ENCODE results near the gene AKNA.

The AKNA gene

GRCh38 chr9:114349713-114350480 is 37.9 kb downstream of the AKNA start:
- TF ChIP-seq, protein P1, sequence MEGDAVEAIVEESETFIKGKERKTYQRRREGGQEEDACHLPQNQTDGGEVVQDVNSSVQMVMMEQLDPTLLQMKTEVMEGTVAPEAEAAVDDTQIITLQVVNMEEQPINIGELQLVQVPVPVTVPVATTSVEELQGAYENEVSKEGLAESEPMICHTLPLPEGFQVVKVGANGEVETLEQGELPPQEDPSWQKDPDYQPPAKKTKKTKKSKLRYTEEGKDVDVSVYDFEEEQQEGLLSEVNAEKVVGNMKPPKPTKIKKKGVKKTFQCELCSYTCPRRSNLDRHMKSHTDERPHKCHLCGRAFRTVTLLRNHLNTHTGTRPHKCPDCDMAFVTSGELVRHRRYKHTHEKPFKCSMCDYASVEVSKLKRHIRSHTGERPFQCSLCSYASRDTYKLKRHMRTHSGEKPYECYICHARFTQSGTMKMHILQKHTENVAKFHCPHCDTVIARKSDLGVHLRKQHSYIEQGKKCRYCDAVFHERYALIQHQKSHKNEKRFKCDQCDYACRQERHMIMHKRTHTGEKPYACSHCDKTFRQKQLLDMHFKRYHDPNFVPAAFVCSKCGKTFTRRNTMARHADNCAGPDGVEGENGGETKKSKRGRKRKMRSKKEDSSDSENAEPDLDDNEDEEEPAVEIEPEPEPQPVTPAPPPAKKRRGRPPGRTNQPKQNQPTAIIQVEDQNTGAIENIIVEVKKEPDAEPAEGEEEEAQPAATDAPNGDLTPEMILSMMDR (IDR thresholded peaks at IDR 0.05; ENCODE audit: poor library complexity, severe bottlenecking): no peak
- ATAC-seq (ENCODE audit: low read depth) (no peak), DNase-seq (ENCODE audit: low spot score) (no peak)
- H3K27ac ChIP-seq (ENCODE audit: poor library complexity, severe bottlenecking): peak overlapping the region; percentile 54
- H3K27me3 ChIP-seq (ENCODE audit: insufficient read depth, poor library complexity, severe bottlenecking): no peaks in the 10 kb centered on the region
- H3K9me3 ChIP-seq (ENCODE audit: severe bottlenecking): no peaks in the 10 kb centered on the region
- H3K4me1 ChIP-seq (ENCODE audit: insufficient read depth, poor library complexity, severe bottlenecking): peaks cover 10% of the 10 kb centered on the region
- H3K4me3 ChIP-seq (ENCODE audit: severe bottlenecking): no peak overlapping the region
- peaks cover 19% of the 10 kb centered on the region for H3K36me3 ChIP-seq (ENCODE audit: low read depth)

DNA sequence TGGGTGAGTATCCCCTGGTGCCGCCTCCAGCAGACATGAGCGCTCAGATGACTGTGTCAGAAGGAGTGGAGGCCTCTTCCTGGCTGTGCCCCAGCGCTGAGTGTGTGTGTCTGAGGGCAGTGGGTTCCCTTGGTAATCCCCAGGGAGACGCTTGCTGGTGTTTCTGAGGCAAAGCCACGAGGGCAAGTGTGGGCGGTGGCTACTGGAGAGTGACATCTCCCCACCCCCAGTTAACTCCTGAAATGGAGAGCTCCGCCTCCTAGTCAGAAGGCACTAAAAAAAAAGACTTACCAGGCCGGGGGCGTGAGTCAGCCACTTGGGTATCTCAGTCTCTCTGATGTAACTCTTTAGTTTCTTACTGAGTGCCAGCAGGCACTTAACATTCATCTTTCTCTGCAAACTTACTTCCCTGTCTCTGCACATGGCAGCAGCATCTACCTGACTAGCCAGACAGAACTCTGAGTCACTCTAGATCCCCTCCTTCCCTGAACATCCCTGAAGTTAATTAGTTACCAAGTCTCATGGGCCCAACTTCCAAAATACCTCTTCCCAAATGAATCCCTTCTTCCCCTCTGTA is 38.8 kb downstream of the AKNA start:
- DNase-seq (ENCODE audit: low spot score) (peak; percentile 90), ATAC-seq (ENCODE audit: low read depth) (peak; percentile 91)
- H3K9me3 ChIP-seq (ENCODE audit: severe bottlenecking): no peaks in the 10 kb centered on the region
- H3K4me3 ChIP-seq (ENCODE audit: severe bottlenecking): no peak overlapping the region
- TF ChIP-seq, protein P1 (IDR thresholded peaks at IDR 0.05; ENCODE audit: poor library complexity, severe bottlenecking): no peak
- H3K4me1 ChIP-seq (ENCODE audit: insufficient read depth, poor library complexity, severe bottlenecking): peaks cover 10% of the 10 kb centered on the region
- H3K36me3 ChIP-seq (ENCODE audit: low read depth): peaks cover 19% of the 10 kb centered on the region
- H3K27me3 ChIP-seq (ENCODE audit: insufficient read depth, poor library complexity, severe bottlenecking): no peaks in the 10 kb centered on the region
- H3K27ac ChIP-seq (ENCODE audit: poor library complexity, severe bottlenecking): peak overlapping the region; percentile 54

- no peaks in the 10 kb centered on the region for H3K27me3 ChIP-seq (ENCODE audit: insufficient read depth, poor library complexity, severe bottlenecking)
- DNase-seq (ENCODE audit: low spot score): no peak
- H3K4me3 ChIP-seq (ENCODE audit: severe bottlenecking): no peak overlapping the region
- peak overlapping the region; percentile 54 for H3K27ac ChIP-seq (ENCODE audit: poor library complexity, severe bottlenecking)
- H3K4me1 ChIP-seq (ENCODE audit: insufficient read depth, poor library complexity, severe bottlenecking): peaks cover 12% of the 10 kb centered on the region
- TF ChIP-seq, protein P1 (IDR thresholded peaks at IDR 0.05; ENCODE audit: poor library complexity, severe bottlenecking): no peak
- H3K36me3 ChIP-seq (ENCODE audit: low read depth): peaks cover 20% of the 10 kb centered on the region
- no peaks in the 10 kb centered on the region for H3K9me3 ChIP-seq (ENCODE audit: severe bottlenecking)
- no peak for ATAC-seq (ENCODE audit: low read depth)
Observed at GRCh38 chr9:114348261-114348905, 39.4 kb downstream of the AKNA start.

GRCh38 chr9:114347675-114348074 is 40.1 kb downstream of the AKNA start:
- Histone ChIP-seq H3K27ac (ENCODE audit: poor library complexity, severe bottlenecking) (no peak overlapping the region), H3K27me3 (ENCODE audit: insufficient read depth, poor library complexity, severe bottlenecking) (no peaks in the 10 kb centered on the region), H3K9me3 (ENCODE audit: severe bottlenecking) (no peaks in the 10 kb centered on the region), H3K4me3 (ENCODE audit: severe bottlenecking) (no peak overlapping the region), H3K36me3 (ENCODE audit: low read depth) (peaks cover 26% of the 10 kb centered on the region), H3K4me1 (ENCODE audit: insufficient read depth, poor library complexity, severe bottlenecking) (peaks cover 18% of the 10 kb centered on the region)
- DNase-seq (ENCODE audit: low spot score): no peak
- no peak for ATAC-seq (ENCODE audit: low read depth)
- TF ChIP-seq, protein P1 (IDR thresholded peaks at IDR 0.05; ENCODE audit: poor library complexity, severe bottlenecking): no peak
